HG03439 (cell line): ENCODE measurements around the gene SMC1B.
"Not testable (repeated sequence)": the region's sequence is repeated elsewhere in the genome, so short reads cannot be mapped to it uniquely, and the experiment has no call there.

Experiments used
- ATAC-seq: cut with Tn5 transposase; IDR thresholded peaks from one replicate; pipeline ENCODE4 v1.9.1; 2021; ENCODE audit warnings: mild to moderate bottlenecking, moderate library complexity; ENCODE audit not compliant: unreplicated experiment

Gene SMC1B

GRCh38 chr22:45353786-45354185 lies 59.6 kb downstream of the SMC1B start:
- ATAC-seq = no peak

GRCh38 chr22:45352757-45353156 lies 60.6 kb downstream of the SMC1B start:
- not testable (repeated sequence) for ATAC-seq

GRCh38 chr22:45351956-45352355 lies 61.4 kb downstream of the SMC1B start:
- ATAC-seq = no peak

GRCh38 chr22:45349916-45350315 lies 63.5 kb downstream of the SMC1B start:
- no peak for ATAC-seq

- ATAC-seq = no peak
Observed at GRCh38 chr22:45344334-45344733, 69.1 kb downstream of the SMC1B start.

GRCh38 chr22:45343143-45343542 lies 70.3 kb downstream of the SMC1B start:
- no peak for ATAC-seq

GRCh38 chr22:45341498-45341897 lies 71.9 kb downstream of the SMC1B start:
- ATAC-seq = no peak

GRCh38 chr22:45340323-45340722 lies 73.1 kb downstream of the SMC1B start:
- no peak for ATAC-seq

- ATAC-seq = no peak
Observed at GRCh38 chr22:45338795-45339194, 74.6 kb downstream of the SMC1B start.

GRCh38 chr22:45337536-45337935 lies 75.9 kb downstream of the SMC1B start:
- no peak for ATAC-seq

- no peak for ATAC-seq
Observed at GRCh38 chr22:45336971-45337431, 76.4 kb downstream of the SMC1B start.

GRCh38 chr22:45335854-45336522 lies 77.4 kb downstream of the SMC1B start:
- ATAC-seq = no peak

- ATAC-seq = no peak
Observed at GRCh38 chr22:45335021-45335818, 78.2 kb downstream of the SMC1B start.

- ATAC-seq = no peak
Observed at GRCh38 chr22:45334528-45334927, 78.9 kb downstream of the SMC1B start.

- no peak for ATAC-seq
Observed at GRCh38 chr22:45334068-45334467, 79.3 kb downstream of the SMC1B start.

- ATAC-seq = no peak
Observed at GRCh38 chr22:45332001-45332400, 81.4 kb downstream of the SMC1B start.

GRCh38 chr22:45331486-45331885 lies 81.9 kb downstream of the SMC1B start:
- ATAC-seq = no peak

- no peak for ATAC-seq
Observed at GRCh38 chr22:45330548-45330947, 82.9 kb downstream of the SMC1B start.

- ATAC-seq = no peak
Observed at GRCh38 chr22:45329530-45329936, 83.9 kb downstream of the SMC1B start.

- ATAC-seq = no peak
Observed at GRCh38 chr22:45328822-45329529, 84.4 kb downstream of the SMC1B start.

GRCh38 chr22:45328261-45328660 lies 85.1 kb downstream of the SMC1B start:
- not testable (repeated sequence) for ATAC-seq

- no peak for ATAC-seq
Observed at GRCh38 chr22:45324311-45324711, 89.1 kb downstream of the SMC1B start.
